Muscle layer of colon (tissue), 2 donors: Measurements from ENCODE around the gene POU2F1.
"Not testable (repeated sequence)": the region's sequence is repeated elsewhere in the genome, so short reads cannot be mapped to it uniquely, and the experiment has no call there.

Experiments used
- H3K27ac ChIP-seq: one replicate; pipeline ENCODE4 v1.7.0; 2013; ENCODE audit warnings: low read depth, mild to moderate bottlenecking, low read length, moderate library complexity
- H3K27me3 ChIP-seq, 2 donors: one replicate each; pipeline ENCODE4 v1.7.0; 2013; ENCODE audit warnings: low read length in 2 of 2, mild to moderate bottlenecking in 2 of 2; ENCODE audit not compliant: insufficient read depth in 2 of 2, control insufficient read depth in 1 of 2
- H3K36me3 ChIP-seq: one replicate; pipeline ENCODE4 v1.7.0; 2013; ENCODE audit warnings: mild to moderate bottlenecking, low read length; ENCODE audit not compliant: insufficient read depth
- H3K4me1 ChIP-seq: one replicate; pipeline ENCODE4 v1.7.0; 2013; ENCODE audit warnings: mild to moderate bottlenecking, low read length; ENCODE audit not compliant: insufficient read depth
- H3K4me3 ChIP-seq, 2 donors: one replicate each; pipeline ENCODE4 v1.7.0; 2013; ENCODE audit warnings: low read length in 2 of 2, low read depth in 1 of 2, mild to moderate bottlenecking in 1 of 2, moderate library complexity in 1 of 2
- H3K9ac ChIP-seq: one replicate; pipeline ENCODE4 v1.7.0; 2013; ENCODE audit warnings: low read length
- H3K9me3 ChIP-seq: one replicate; pipeline ENCODE4 v1.7.0; 2013; ENCODE audit warnings: mild to moderate bottlenecking, low read length
- donor health status: abdominal sarcoma.
- donor health status: Adenocarcinoma of cecum.

The POU2F1 gene

DNA sequence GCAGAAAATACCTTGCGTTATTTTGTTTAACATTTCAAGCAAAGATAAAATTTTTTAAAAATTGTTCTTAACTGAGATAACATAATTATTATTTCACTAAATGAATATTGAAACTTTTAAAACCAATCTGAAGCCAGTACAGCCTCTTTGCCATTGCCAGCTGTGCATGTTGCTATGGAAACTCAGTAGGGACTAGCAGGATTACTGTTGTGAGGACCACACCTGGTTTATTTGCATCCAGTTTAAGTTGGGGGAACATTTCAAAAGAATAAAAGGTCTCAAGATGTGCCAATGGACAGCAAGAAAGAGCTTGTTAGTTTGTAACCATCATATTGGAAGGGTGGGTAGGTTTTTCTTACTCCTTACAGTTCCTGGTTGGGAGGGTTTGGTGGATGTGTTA is 80.7 kb downstream of the POU2F1 start:
- H3K4me1 ChIP-seq: peaks cover 4% of the 10 kb centered on the region
- no peaks in the 10 kb centered on the region for H3K9me3 ChIP-seq
- no peak overlapping the region for H3K9ac ChIP-seq
- H3K36me3 ChIP-seq: no peaks in the 10 kb centered on the region
- H3K27me3 ChIP-seq: no peaks in the 10 kb centered on the region
- no peak overlapping the region for H3K4me3 ChIP-seq
- no peak overlapping the region for H3K27ac ChIP-seq

DNA sequence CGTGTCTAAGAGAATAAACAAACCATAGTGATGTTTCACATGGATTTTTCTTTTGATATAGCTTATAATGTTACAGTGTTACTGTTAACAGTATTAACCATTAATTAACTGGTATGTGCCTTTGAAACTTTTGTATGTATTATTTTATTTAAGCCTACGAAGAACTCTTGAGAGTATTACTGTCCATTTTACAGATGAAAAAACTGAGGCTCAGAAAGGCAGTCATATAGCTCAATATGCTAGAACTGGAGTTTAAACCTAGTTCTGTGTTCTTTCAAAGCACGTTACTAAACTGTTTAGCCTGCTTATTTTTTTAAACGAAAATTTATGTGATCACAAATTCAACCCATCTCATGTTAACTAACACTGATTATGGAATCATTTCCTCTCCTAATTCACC is 83.5 kb downstream of the POU2F1 start:
- Histone ChIP-seq H3K4me1 (no peaks in the 10 kb centered on the region), H3K27me3 (no peaks in the 10 kb centered on the region)

DNA sequence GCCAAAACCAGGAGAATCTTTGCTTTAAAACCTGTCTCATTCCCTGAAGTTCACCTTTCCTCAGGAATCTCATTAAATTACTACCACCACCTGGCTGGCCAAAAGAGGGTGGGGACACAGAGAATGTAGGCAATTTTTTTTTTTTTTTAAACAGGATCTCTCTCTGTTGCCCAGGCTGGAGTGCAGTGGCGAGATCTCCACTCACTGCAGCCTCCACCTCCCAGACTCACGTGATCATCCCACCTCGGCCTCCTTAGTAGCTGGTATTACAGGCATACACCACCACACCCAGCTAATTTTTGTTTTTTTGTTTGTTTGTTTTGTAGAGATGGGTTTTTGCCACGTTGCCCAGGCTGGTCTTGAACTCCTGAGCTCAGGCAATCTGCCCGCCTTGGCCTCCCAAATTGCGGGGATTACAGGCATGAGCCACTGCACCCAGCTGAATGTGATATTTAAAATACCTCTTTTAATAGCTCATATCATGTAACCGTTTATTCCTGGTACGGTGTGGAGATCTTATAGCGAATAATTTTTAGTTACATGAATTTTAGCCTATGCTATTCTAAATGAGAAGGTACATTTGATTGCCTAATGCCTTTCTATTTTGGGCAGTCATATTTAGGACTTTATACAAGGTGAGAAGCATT is 84.5 kb downstream of the POU2F1 start:
- Histone ChIP-seq H3K4me1 (no peaks in the 10 kb centered on the region), H3K9ac (no peak overlapping the region), H3K9me3 (no peaks in the 10 kb centered on the region), H3K27me3 (no peaks in the 10 kb centered on the region), H3K36me3 (no peaks in the 10 kb centered on the region), H3K27ac (no peak overlapping the region), H3K4me3 (no peak overlapping the region)

More for the DNA sequence above, 83.5 kb downstream of the POU2F1 start:
- Histone ChIP-seq H3K9ac (no peak overlapping the region), H3K27ac (no peak overlapping the region), H3K4me3 (no peak overlapping the region), H3K9me3 (no peaks in the 10 kb centered on the region), H3K36me3 (no peaks in the 10 kb centered on the region)

DNA sequence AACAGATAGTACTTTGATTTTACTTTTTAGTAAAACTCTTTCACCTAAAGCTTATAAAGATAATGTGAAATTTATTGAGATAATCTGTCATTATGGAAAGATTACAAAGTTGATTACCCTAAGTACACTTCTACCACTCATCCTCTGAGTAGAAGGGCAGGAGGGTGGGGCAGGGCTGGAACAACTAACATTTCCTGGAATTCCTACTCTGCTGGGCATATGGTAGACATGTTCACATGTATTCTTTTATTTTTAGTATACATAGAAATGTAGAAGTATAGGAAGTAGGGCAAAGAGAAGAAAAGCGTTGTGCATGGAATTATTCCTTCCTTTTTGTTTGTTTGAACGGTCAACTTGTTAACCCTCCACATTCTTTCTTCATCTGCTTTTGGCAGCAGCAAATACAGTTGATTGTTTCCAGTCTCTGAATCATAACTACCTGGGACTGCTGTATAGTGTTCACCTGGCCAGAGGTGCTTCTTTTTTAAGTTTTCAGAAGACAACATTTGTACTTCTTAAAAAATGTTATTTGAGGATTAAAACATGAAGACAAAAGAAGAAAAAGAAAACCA is 85.1 kb downstream of the POU2F1 start:
- Histone ChIP-seq H3K4me3 (no peak overlapping the region), H3K36me3 (no peaks in the 10 kb centered on the region), H3K9ac (no peak overlapping the region), H3K9me3 (no peaks in the 10 kb centered on the region), H3K27me3 (no peaks in the 10 kb centered on the region), H3K27ac (no peak overlapping the region), H3K4me1 (no peaks in the 10 kb centered on the region)

DNA sequence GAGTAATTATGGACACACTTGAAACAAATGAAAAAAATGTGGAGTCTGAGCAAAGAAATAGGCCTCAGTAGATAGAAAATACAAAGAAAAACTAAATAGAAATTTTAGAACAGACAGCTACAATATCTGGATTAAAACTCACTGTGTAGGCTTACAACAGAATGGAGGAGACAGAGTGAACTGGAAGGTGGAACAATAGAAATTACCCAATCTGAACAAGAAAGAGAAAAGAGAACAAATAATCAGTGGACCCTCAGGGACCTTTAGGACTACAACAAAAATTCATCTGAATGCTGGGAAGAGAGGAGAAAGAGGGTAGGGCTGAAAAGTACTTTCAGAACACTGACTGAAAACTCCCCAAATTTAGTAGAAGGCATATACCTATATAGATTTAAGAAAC is 90.0 kb downstream of the POU2F1 start:
- H3K36me3 ChIP-seq: no peaks in the 10 kb centered on the region
- no peaks in the 10 kb centered on the region for H3K9me3 ChIP-seq
- no peak overlapping the region for H3K9ac ChIP-seq
- H3K27ac ChIP-seq: no peak overlapping the region
- no peaks in the 10 kb centered on the region for H3K27me3 ChIP-seq
- H3K4me3 ChIP-seq: no peak overlapping the region
- H3K4me1 ChIP-seq: no peaks in the 10 kb centered on the region

DNA sequence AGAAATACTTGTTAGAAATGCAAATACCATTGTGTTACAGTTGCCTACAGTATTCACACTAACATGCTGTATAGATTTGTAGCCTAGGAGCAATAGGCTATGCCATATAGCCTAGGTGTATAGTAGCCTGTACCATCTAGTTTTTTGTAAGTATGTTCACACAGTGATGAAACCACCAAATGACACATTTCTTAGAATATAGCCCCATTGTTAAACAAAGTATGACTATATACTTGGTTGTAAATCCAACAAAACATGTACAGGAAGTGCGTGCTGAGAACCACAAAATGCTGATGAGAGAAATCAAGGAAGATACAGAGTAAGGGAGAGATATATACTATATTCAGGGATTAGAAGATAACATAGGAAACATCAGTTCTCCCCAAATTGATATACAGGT is 92.2 kb downstream of the POU2F1 start:
- no peaks in the 10 kb centered on the region for H3K9me3 ChIP-seq
- H3K27me3 ChIP-seq: no peaks in the 10 kb centered on the region
- no peaks in the 10 kb centered on the region for H3K4me1 ChIP-seq
- no peak overlapping the region for H3K4me3 ChIP-seq
- H3K27ac ChIP-seq: no peak overlapping the region
- no peak overlapping the region for H3K9ac ChIP-seq
- H3K36me3 ChIP-seq: no peaks in the 10 kb centered on the region

DNA sequence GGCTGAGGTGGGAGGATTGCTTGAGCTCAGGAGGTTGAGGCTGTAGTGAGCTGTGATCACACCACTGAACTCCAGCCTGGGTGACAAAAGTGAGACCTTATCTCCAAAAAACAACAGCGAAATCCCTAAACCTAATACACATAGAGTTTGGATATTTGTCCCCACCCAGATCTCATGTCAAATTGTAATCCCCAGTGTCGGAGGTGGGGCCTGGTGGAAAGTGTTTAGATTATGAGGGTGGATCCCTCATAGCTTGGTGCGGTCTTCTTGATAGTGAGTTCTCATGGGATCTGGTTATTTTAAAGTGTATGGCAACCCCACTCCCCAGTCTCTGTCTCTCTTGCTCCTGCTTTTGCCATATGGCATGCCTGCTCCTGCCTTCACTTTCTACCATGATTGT is 94.0 kb downstream of the POU2F1 start:
- H3K9ac ChIP-seq: no peak overlapping the region
- no peaks in the 10 kb centered on the region for H3K36me3 ChIP-seq
- no peaks in the 10 kb centered on the region for H3K4me1 ChIP-seq
- H3K4me3 ChIP-seq: no peak overlapping the region
- no peak overlapping the region for H3K27ac ChIP-seq
- H3K9me3 ChIP-seq: no peaks in the 10 kb centered on the region
- no peaks in the 10 kb centered on the region for H3K27me3 ChIP-seq

DNA sequence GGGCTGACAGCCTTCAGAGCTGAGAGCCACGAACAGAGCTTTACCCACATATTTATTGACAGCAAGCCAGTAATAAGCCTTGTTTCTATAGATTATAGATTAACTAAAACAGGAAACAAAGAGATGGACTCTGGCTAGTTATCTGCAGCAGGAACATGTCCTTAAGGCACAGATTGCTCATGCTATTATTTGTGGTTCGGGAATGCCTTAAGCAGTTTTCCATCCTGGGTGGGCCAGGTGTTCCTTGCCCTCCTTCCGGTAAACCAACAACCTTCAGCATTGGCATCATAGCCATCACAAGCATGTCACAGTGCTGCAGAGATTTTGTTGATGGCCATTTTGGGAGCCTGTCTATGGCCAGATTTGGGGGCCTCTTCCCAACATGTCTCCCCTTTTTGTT is 96.8 kb downstream of the POU2F1 start:
- peaks cover 22% of the 10 kb centered on the region for H3K9me3 ChIP-seq

DNA sequence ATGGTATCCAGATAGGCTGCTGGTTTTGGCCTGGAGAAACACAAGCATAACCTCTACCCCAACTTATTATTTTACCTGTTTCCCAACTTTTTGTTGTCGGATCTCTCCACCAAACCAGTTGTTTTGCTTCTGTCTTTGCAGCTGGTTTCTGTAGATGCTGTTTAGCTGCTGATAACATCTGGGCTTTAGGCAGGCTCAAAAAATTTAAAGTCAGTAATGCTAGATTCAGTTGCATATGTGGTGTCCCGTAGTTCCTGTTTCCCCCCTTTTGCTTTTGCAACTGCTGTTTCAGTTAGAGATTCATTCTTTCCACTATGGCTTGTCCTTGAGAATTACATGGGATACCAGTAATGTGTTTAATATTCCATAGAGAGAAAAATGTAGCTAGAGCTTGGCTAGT is 98.5 kb downstream of the POU2F1 start:
- H3K4me1 ChIP-seq, H3K4me3 ChIP-seq, H3K27me3 ChIP-seq, H3K27ac ChIP-seq, H3K36me3 ChIP-seq, H3K9ac ChIP-seq: not testable (repeated sequence)
- peaks cover 36% of the 10 kb centered on the region for H3K9me3 ChIP-seq

More for the DNA sequence above, 96.8 kb downstream of the POU2F1 start:
- no peaks in the 10 kb centered on the region for H3K27me3 ChIP-seq
- H3K36me3 ChIP-seq: no peaks in the 10 kb centered on the region
- no peak overlapping the region for H3K9ac ChIP-seq
- H3K27ac ChIP-seq: no peak overlapping the region
- no peak overlapping the region for H3K4me3 ChIP-seq
- H3K4me1 ChIP-seq: no peaks in the 10 kb centered on the region

DNA sequence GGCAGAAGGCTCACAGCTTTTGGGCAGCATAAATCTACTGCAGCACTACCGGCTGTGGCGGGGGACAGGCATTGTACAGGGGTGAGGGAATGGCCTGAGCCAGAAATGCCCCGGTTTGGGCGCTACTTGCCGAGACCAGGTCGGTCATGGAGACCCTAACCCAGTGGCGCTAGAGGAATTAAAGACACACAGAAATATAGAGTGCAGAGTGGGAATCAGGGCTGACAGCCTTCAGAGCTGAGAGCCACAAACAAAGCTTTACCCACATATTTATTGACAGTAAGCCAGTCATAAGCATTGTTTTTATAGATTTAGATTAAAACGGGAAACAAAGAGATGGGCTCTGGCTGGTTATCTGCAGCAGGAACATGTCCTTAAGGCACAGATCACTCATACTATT is 101.8 kb downstream of the POU2F1 start:
- H3K4me1 ChIP-seq: no peaks in the 10 kb centered on the region
- H3K27ac ChIP-seq: no peak overlapping the region
- peaks cover 3% of the 10 kb centered on the region for H3K36me3 ChIP-seq
- peaks cover 40% of the 10 kb centered on the region for H3K9me3 ChIP-seq
- H3K27me3 ChIP-seq: no peaks in the 10 kb centered on the region
- H3K9ac ChIP-seq: no peak overlapping the region
- H3K4me3 ChIP-seq: peak overlapping the region in 1 of 2 donors; percentile 17

DNA sequence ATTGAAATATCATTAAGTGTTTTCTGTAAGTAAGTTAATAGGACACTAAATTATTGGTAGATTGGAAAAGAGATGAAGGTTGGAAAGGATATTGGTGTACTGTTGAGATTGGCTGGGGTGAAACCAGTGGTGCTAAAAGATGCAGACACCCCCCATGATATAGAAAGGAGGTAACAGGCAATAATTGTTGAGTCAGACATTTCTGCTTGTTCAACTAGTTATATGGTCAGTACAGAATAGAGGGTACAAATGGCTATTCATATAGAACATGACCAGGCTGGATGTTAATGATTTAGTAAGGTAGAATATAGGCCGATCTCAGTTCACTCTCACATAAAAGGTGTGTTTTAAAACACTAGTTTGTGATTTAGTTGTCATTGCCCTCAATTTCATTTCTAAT is 104.5 kb downstream of the POU2F1 start:
- H3K4me1 ChIP-seq: no peaks in the 10 kb centered on the region
- H3K36me3 ChIP-seq: peaks cover 3% of the 10 kb centered on the region
- H3K9me3 ChIP-seq: peaks cover 36% of the 10 kb centered on the region
- H3K27me3 ChIP-seq: no peaks in the 10 kb centered on the region
- no peak overlapping the region for H3K27ac ChIP-seq
- H3K9ac ChIP-seq: no peak overlapping the region
- H3K4me3 ChIP-seq: no peak overlapping the region

DNA sequence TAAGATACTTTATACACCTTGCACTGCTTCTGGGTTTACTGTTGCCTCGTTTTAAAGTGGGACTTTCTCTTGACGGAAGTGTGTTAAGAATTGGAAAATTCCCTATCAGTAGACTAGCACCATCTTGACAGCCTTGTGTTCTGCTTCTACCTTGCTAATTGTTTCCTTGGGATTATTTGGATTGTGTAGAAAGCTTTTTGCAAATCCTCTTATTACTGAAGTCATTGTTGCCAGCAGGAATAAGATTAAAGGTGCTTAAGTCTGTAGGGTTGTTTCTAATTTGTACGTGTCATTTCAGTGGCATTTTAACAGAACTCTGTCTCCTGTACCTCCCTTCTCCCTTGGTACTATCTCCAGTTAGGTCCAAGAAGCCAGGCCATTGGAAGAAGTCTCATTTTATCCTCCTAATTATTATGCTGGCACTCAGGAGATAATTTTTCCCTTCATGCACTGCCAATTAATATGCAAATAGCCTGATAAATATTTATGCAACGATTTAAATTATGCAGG is 107.7 kb downstream of the POU2F1 start:
- H3K9me3 ChIP-seq: peaks cover 9% of the 10 kb centered on the region
- H3K27ac ChIP-seq: no peak overlapping the region
- H3K27me3 ChIP-seq: no peaks in the 10 kb centered on the region
- peaks cover 7% of the 10 kb centered on the region for H3K4me1 ChIP-seq
- H3K9ac ChIP-seq: no peak overlapping the region
- H3K36me3 ChIP-seq: peaks cover 2% of the 10 kb centered on the region
- H3K4me3 ChIP-seq: no peak overlapping the region
